KMS-11 (cell line): ENCODE measurements around the gene ZBTB42.
A peak's percentile ranks its signal among the peaks of the same experiment; 100 is the strongest.

ENCODE experiments used
- H2AFZ ChIP-seq: fragments of 200-600 bp; sonication (generic); 2 replicates; pipeline ENCODE4 v1.6.1; 2016; ENCODE audit warnings: antibody characterized with exemption, mixed run types, low read depth
- H3K27ac ChIP-seq: fragments of 200-600 bp; sonication (generic); 2 replicates; pipeline ENCODE4 v1.6.1; 2016; ENCODE audit warnings: mild to moderate bottlenecking, mixed run types
- H3K27me3 ChIP-seq: fragments of 200-600 bp; sonication (generic); 2 replicates; pipeline ENCODE4 v1.6.1; 2017; ENCODE audit warnings: mild to moderate bottlenecking, low read depth, mixed run types, moderate library complexity; ENCODE audit not compliant: insufficient read depth
- H3K36me3 ChIP-seq: fragments of 200-600 bp; sonication (generic); 2 replicates; pipeline ENCODE4 v1.6.1; 2017; ENCODE audit warnings: mild to moderate bottlenecking, mixed run types; ENCODE audit not compliant: insufficient read depth
- H3K4me1 ChIP-seq: fragments of 200-600 bp; sonication (generic); 2 replicates; pipeline ENCODE4 v1.6.1; 2016; ENCODE audit warnings: mild to moderate bottlenecking, low read depth, mixed run types; ENCODE audit not compliant: poor library complexity, severe bottlenecking
- H3K4me2 ChIP-seq: fragments of 200-600 bp; sonication (generic); 2 replicates; pipeline ENCODE4 v1.7.0; 2016; ENCODE audit warnings: mild to moderate bottlenecking, mixed run types
- H3K4me3 ChIP-seq: fragments of 200-600 bp; sonication (generic); IDR thresholded peaks from 2 replicates; pipeline ENCODE4 v1.6.1; 2017; ENCODE audit warnings: low read depth, low read length, mixed read lengths; ENCODE audit not compliant: insufficient read depth
- H3K79me2 ChIP-seq: fragments of 200-600 bp; sonication (generic); 2 replicates; pipeline ENCODE4 v1.6.1; 2016; ENCODE audit warnings: low read depth, mixed run types; ENCODE audit not compliant: insufficient read depth
- H3K9ac ChIP-seq: fragments of 200-600 bp; sonication (generic); 2 replicates; pipeline ENCODE4 v1.6.1; 2016; ENCODE audit warnings: mild to moderate bottlenecking, mixed run types
- H4K20me1 ChIP-seq: fragments of 200-600 bp; sonication (generic); 2 replicates; pipeline ENCODE4 v1.6.1; 2016; ENCODE audit warnings: mild to moderate bottlenecking, mixed run types; ENCODE audit not compliant: insufficient read depth
- CTCF ChIP-seq: fragments of 200-600 bp; sonication (generic); conservative IDR thresholded peaks from 2 replicates; pipeline ENCODE4 v1.6.1; 2017; ENCODE audit warnings: low read depth, mild to moderate bottlenecking, antibody characterized with exemption, low read length, moderate library complexity, mixed read lengths

Gene ZBTB42

GRCh38 chr14:104769324-104770071 is 31.4 kb upstream of the ZBTB42 start:
- H3K9ac ChIP-seq: no peak overlapping the region
- no peaks in the 10 kb centered on the region for H3K27me3 ChIP-seq
- H3K36me3 ChIP-seq: no peaks in the 10 kb centered on the region
- no peaks in the 10 kb centered on the region for H3K4me1 ChIP-seq
- no peak overlapping the region for H3K27ac ChIP-seq
- no peak overlapping the region for H2AFZ ChIP-seq
- H3K4me2 ChIP-seq: no peak overlapping the region
- H3K79me2 ChIP-seq: no peaks in the 10 kb centered on the region
- no peak for TF ChIP-seq CTCF
- no peak overlapping the region for H3K4me3 ChIP-seq
- no peaks in the 10 kb centered on the region for H4K20me1 ChIP-seq

- Histone ChIP-seq H3K79me2 (no peaks in the 10 kb centered on the region), H3K9ac (no peak overlapping the region), H2AFZ (no peak overlapping the region), H3K36me3 (no peaks in the 10 kb centered on the region), H4K20me1 (no peaks in the 10 kb centered on the region), H3K4me3 (no peak overlapping the region), H3K4me2 (no peak overlapping the region), H3K4me1 (no peaks in the 10 kb centered on the region), H3K27ac (no peak overlapping the region), H3K27me3 (no peaks in the 10 kb centered on the region)
- no peak for TF ChIP-seq CTCF
Observed at GRCh38 chr14:104770072-104770579, 30.8 kb upstream of the ZBTB42 start.

- Histone ChIP-seq H2AFZ (no peak overlapping the region), H3K79me2 (no peaks in the 10 kb centered on the region), H4K20me1 (no peaks in the 10 kb centered on the region), H3K27ac (no peak overlapping the region), H3K4me1 (no peaks in the 10 kb centered on the region), H3K4me3 (no peak overlapping the region), H3K27me3 (no peaks in the 10 kb centered on the region), H3K36me3 (no peaks in the 10 kb centered on the region), H3K4me2 (no peak overlapping the region), H3K9ac (no peak overlapping the region)
- peak; percentile 30; the same call in 1 of the 2 replicates for TF ChIP-seq CTCF
Observed at GRCh38 chr14:104770851-104771272, 30.0 kb upstream of the ZBTB42 start.

DNA sequence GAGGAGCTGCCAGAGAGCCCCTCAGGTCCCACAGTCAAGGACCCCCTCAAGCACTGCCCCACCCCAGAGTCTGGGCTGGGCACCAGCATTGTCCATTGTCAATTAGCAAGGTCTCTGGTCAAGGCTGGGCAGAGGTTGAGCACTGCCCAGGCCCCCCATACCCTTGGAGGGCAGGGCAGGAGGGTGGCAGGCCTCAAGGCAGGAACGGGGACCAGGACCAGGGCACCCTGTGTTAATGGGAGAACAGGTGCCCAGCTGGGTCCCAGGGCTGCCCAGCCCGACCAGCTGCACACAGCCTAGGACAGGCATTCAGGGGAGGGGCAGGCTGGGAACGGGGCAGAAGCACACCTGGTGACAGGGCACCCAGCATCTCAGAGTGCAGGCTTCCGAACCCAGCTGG is 29.5 kb upstream of the ZBTB42 start:
- Histone ChIP-seq H3K9ac (no peak overlapping the region), H3K79me2 (no peaks in the 10 kb centered on the region), H3K27me3 (no peaks in the 10 kb centered on the region), H2AFZ (no peak overlapping the region), H3K27ac (no peak overlapping the region), H3K4me3 (no peak overlapping the region), H3K4me2 (no peak overlapping the region), H3K4me1 (no peaks in the 10 kb centered on the region), H4K20me1 (no peaks in the 10 kb centered on the region), H3K36me3 (no peaks in the 10 kb centered on the region)
- TF ChIP-seq CTCF: no peak
